Activated CD4-positive, alpha-beta T cell treated with anti-CD3 and anti-CD28 coated beads, Interleukin-2, amount 10 ng/mL, durations not matched to agents 7 days and 5 days (primary cell): Measurements from ENCODE around the gene TRIM6. TPM values are rescaled to one million over a fixed set of nuclear protein-coding genes. Genes with fewer than 3 reads are reported as not detected.
"Not testable (repeated sequence)": the region's sequence is repeated elsewhere in the genome, so short reads cannot be mapped to it uniquely, and the experiment has no call there.

Source experiments
- CTCF ChIA-PET: fragments of 350-600 bp; sonication (Branson Sonifier 250); formaldehyde crosslinking; loops from one replicate; lab custom pipeline; 2021; ENCODE audit warnings: antibody characterized with exemption; lab: Charles Lee
- POLR2A ChIA-PET: fragments of 350-600 bp; sonication (Branson Sonifier 250); formaldehyde crosslinking; loops from one replicate; lab custom pipeline; 2021; ENCODE audit warnings: antibody characterized with exemption; lab: Charles Lee
- DNase-seq: peaks from one replicate; pipeline ENCODE4 v3.0.0-alpha.2; 2020
- H3K27ac Mint-ChIP-seq: one replicate; pipeline ENCODE4 v1.8.0; 2021; ENCODE audit warnings: mild to moderate bottlenecking, moderate library complexity, mixed read lengths
- H3K27me3 Mint-ChIP-seq: one replicate; pipeline ENCODE4 v1.8.0; 2021; ENCODE audit warnings: mixed read lengths
- H3K36me3 Mint-ChIP-seq: one replicate; pipeline ENCODE4 v1.8.0; 2021; ENCODE audit warnings: low read depth, mixed read lengths
- H3K4me1 Mint-ChIP-seq: one replicate; pipeline ENCODE4 v1.8.0; 2021; ENCODE audit warnings: mixed read lengths
- H3K4me3 Mint-ChIP-seq: one replicate; pipeline ENCODE4 v1.8.0; 2021; ENCODE audit warnings: mild to moderate bottlenecking, moderate library complexity, mixed read lengths
- H3K9me3 Mint-ChIP-seq: one replicate; pipeline ENCODE4 v1.8.0; 2021; ENCODE audit warnings: mixed read lengths
- total RNA-seq, 2 experiments: library from RNA; stranded (reverse); gene quantifications; one replicate each; pipeline ENCODE4 v1.2.3, GENCODE V29; 2021

Gene TRIM6
- total RNA-seq, 2 experiments from 2014 or later: 0.07 to 0.37 TPM

- no peak overlapping the region for H3K4me3 Mint-ChIP-seq
- CTCF ChIA-PET: no interaction called here
- no peak for DNase-seq
- H3K9me3 Mint-ChIP-seq: no peaks in the 10 kb centered on the region
- no peak overlapping the region for H3K27ac Mint-ChIP-seq
- POLR2A ChIA-PET: no interaction called here
- peaks cover 2% of the 10 kb centered on the region for H3K27me3 Mint-ChIP-seq
- no peaks in the 10 kb centered on the region for H3K4me1 Mint-ChIP-seq
- H3K36me3 Mint-ChIP-seq: no peaks in the 10 kb centered on the region
These were observed 15.4 kb upstream of the TRIM6 start for GRCh38 chr11:5581014-5581413.

GRCh38 chr11:5584458-5584857 is 12.0 kb upstream of the TRIM6 start:
- H3K9me3 Mint-ChIP-seq, H3K27me3 Mint-ChIP-seq, H3K4me1 Mint-ChIP-seq, H3K27ac Mint-ChIP-seq, POLR2A ChIA-PET, CTCF ChIA-PET, H3K36me3 Mint-ChIP-seq, DNase-seq, H3K4me3 Mint-ChIP-seq: not testable (repeated sequence)

GRCh38 chr11:5589906-5590305 is 6.5 kb upstream of the TRIM6 start:
- H3K36me3 Mint-ChIP-seq, POLR2A ChIA-PET, H3K27me3 Mint-ChIP-seq, DNase-seq, H3K27ac Mint-ChIP-seq, H3K9me3 Mint-ChIP-seq, H3K4me3 Mint-ChIP-seq, H3K4me1 Mint-ChIP-seq: not testable (repeated sequence)
- CTCF ChIA-PET: interaction anchor here (2.1 kb wide), 1 partner anchor 10 kb away, joined by 6 read pairs; no protein-coding TSS in a partner anchor

GRCh38 chr11:5591613-5592012 is 4.8 kb upstream of the TRIM6 start:
- no peak for DNase-seq
- Mint-ChIP-seq H3K27ac (no peak overlapping the region), H3K4me3 (no peak overlapping the region), H3K4me1 (peaks cover 4% of the 10 kb centered on the region), H3K36me3 (no peaks in the 10 kb centered on the region), H3K9me3 (peaks cover 4% of the 10 kb centered on the region), H3K27me3 (peaks cover 1% of the 10 kb centered on the region)
- ChIA-PET CTCF (interaction anchor here (0.8 kb wide), 1 partner anchor 24 kb away, joined by 3 read pairs; no protein-coding TSS in a partner anchor), POLR2A (no interaction called here)

GRCh38 chr11:5592615-5593014 is 3.8 kb upstream of the TRIM6 start:
- no peak overlapping the region for H3K4me3 Mint-ChIP-seq
- H3K27ac Mint-ChIP-seq: no peak overlapping the region
- no peak for DNase-seq
- ChIA-PET CTCF (interaction anchor here (0.6 to 0.8 kb wide), 2 partner anchors 23 to 119 kb away, joined by 3 to 4 read pairs; no protein-coding TSS in a partner anchor), POLR2A (no interaction called here)
- no peaks in the 10 kb centered on the region for H3K36me3 Mint-ChIP-seq
- peaks cover 4% of the 10 kb centered on the region for H3K9me3 Mint-ChIP-seq
- peaks cover 6% of the 10 kb centered on the region for H3K27me3 Mint-ChIP-seq
- H3K4me1 Mint-ChIP-seq: peaks cover 10% of the 10 kb centered on the region

GRCh38 chr11:5593146-5593545 is 3.3 kb upstream of the TRIM6 start:
- H3K27ac Mint-ChIP-seq: no peak overlapping the region
- H3K27me3 Mint-ChIP-seq: peaks cover 10% of the 10 kb centered on the region

GRCh38 chr11:5597953-5598352 is 1.5 kb downstream of the TRIM6 start:
- no peak for DNase-seq
- ChIA-PET CTCF (interaction anchor here (0.6 kb wide), 1 partner anchor 131 kb away, joined by 3 read pairs; no protein-coding TSS in a partner anchor), POLR2A (no interaction called here)
- H3K4me1 Mint-ChIP-seq: peaks cover 10% of the 10 kb centered on the region
- H3K36me3 Mint-ChIP-seq: no peaks in the 10 kb centered on the region
- no peak overlapping the region for H3K4me3 Mint-ChIP-seq
- H3K27ac Mint-ChIP-seq: no peak overlapping the region
- peaks cover 15% of the 10 kb centered on the region for H3K27me3 Mint-ChIP-seq
- H3K9me3 Mint-ChIP-seq: no peaks in the 10 kb centered on the region

More at GRCh38 chr11:5593146-5593545, 3.3 kb upstream of the TRIM6 start:
- Mint-ChIP-seq H3K36me3 (no peaks in the 10 kb centered on the region), H3K4me1 (peaks cover 10% of the 10 kb centered on the region), H3K4me3 (no peak overlapping the region), H3K9me3 (peaks cover 4% of the 10 kb centered on the region)
- DNase-seq: no peak
- CTCF ChIA-PET: no interaction called here
- POLR2A ChIA-PET: no interaction called here

- CTCF ChIA-PET: interaction anchor here (0.7 to 2.4 kb wide), 3 partner anchors 10 to 34 kb away, joined by 3 to 6 read pairs (median 4); no protein-coding TSS in a partner anchor
- POLR2A ChIA-PET: interaction anchor here (0.6 kb wide), 2 partner anchors 84 to 88 kb away, joined by 3 read pairs; no protein-coding TSS in a partner anchor
- H3K27me3 Mint-ChIP-seq: peaks cover 15% of the 10 kb centered on the region
- no peaks in the 10 kb centered on the region for H3K9me3 Mint-ChIP-seq
- no peaks in the 10 kb centered on the region for H3K36me3 Mint-ChIP-seq
- no peak overlapping the region for H3K4me3 Mint-ChIP-seq
- DNase-seq: peak; percentile 72
- peaks cover 10% of the 10 kb centered on the region for H3K4me1 Mint-ChIP-seq
- H3K27ac Mint-ChIP-seq: no peak overlapping the region
These were observed 4.0 kb downstream of the TRIM6 start for GRCh38 chr11:5600374-5600851.

GRCh38 chr11:5602791-5603190 is 6.4 kb downstream of the TRIM6 start:
- DNase-seq, H3K36me3 Mint-ChIP-seq, POLR2A ChIA-PET, H3K27ac Mint-ChIP-seq, H3K9me3 Mint-ChIP-seq, H3K4me3 Mint-ChIP-seq, H3K27me3 Mint-ChIP-seq, H3K4me1 Mint-ChIP-seq: not testable (repeated sequence)
- CTCF ChIA-PET: interaction anchor here (0.6 kb wide), 1 partner anchor 89 kb away, joined by 3 read pairs; no protein-coding TSS in a partner anchor

- Mint-ChIP-seq H3K4me1 (no peaks in the 10 kb centered on the region), H3K36me3 (no peaks in the 10 kb centered on the region), H3K27me3 (peaks cover 3% of the 10 kb centered on the region), H3K9me3 (no peaks in the 10 kb centered on the region), H3K4me3 (no peak overlapping the region), H3K27ac (no peak overlapping the region)
- POLR2A ChIA-PET: no interaction called here
- DNase-seq: no peak
- CTCF ChIA-PET: interaction anchor here (0.6 to 1.0 kb wide), 3 partner anchors 8 to 89 kb away, joined by 3 read pairs; no protein-coding TSS in a partner anchor
These were observed 6.9 kb downstream of the TRIM6 start for GRCh38 chr11:5603326-5603725.

- Mint-ChIP-seq H3K4me1 (peaks cover 1% of the 10 kb centered on the region), H3K27ac (no peak overlapping the region), H3K9me3 (no peaks in the 10 kb centered on the region), H3K4me3 (no peak overlapping the region), H3K27me3 (no peaks in the 10 kb centered on the region), H3K36me3 (no peaks in the 10 kb centered on the region)
- no peak for DNase-seq
- POLR2A ChIA-PET: no interaction called here
- CTCF ChIA-PET: no interaction called here
These were observed 8.5 kb downstream of the TRIM6 start for GRCh38 chr11:5604896-5605295.

- Mint-ChIP-seq H3K9me3 (no peaks in the 10 kb centered on the region), H3K36me3 (no peaks in the 10 kb centered on the region), H3K4me1 (peaks cover 11% of the 10 kb centered on the region), H3K27me3 (no peaks in the 10 kb centered on the region), H3K4me3 (no peak overlapping the region), H3K27ac (no peak overlapping the region)
- CTCF ChIA-PET: no interaction called here
- POLR2A ChIA-PET: interaction anchor here (0.5 kb wide), 1 partner anchor 53 kb away, joined by 8 read pairs; no protein-coding TSS in a partner anchor
- DNase-seq: no peak
These were observed 9.4 kb downstream of the TRIM6 start for GRCh38 chr11:5605849-5606248.

- Mint-ChIP-seq H3K9me3 (no peaks in the 10 kb centered on the region), H3K4me1 (peaks cover 15% of the 10 kb centered on the region), H3K27me3 (no peaks in the 10 kb centered on the region), H3K36me3 (no peaks in the 10 kb centered on the region), H3K27ac (no peak overlapping the region), H3K4me3 (no peak overlapping the region)
- POLR2A ChIA-PET: no interaction called here
- DNase-seq: no peak
- CTCF ChIA-PET: no interaction called here
These were observed 12.4 kb downstream of the TRIM6 start for GRCh38 chr11:5608808-5609207.
